PC-9 (cell line): ENCODE measurements around the gene MYRIP.

Source experiments
- CTCF ChIP-seq: fragments of 200-600 bp; sonication (generic); conservative IDR thresholded peaks from 2 replicates; pipeline ENCODE4 v1.6.1; 2017; ENCODE audit warnings: mixed run types, antibody characterized with exemption, mild to moderate bottlenecking, moderate library complexity
- EZH2 ChIP-seq: fragments of 200-600 bp; sonication (generic); IDR thresholded peaks from 2 replicates; pipeline ENCODE4 v1.8.0; 2017; ENCODE audit warnings: antibody characterized with exemption, low read depth

DNA sequence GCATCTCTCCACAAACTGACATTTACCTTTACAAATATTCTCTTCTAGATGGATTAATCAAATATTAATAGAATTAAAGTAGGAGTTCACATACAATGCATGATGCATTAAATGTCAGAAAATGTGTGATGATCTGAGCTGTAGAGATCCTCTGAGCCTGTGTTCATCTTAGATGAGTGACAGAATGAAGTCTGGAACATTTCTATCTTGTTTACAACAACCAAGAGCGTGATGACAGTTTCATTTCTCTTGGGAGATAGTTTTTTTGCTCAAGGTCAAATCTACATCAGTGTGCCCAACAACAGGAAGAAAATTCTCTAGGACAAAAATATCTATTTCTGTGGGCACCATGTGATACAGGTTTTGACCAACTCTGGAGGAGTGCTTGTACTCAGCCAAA lies 211.9 kb downstream of the MYRIP start:
- TF ChIP-seq CTCF (no peak), EZH2 (no peak)
